GM23248 (cell line): ENCODE results near the gene ZFY. TPM values are rescaled to one million over a fixed set of nuclear protein-coding genes. Genes with fewer than 3 reads are reported as not detected.

Experiments used
- DNase-seq: peaks from one replicate; pipeline ENCODE4 v3.0.0-alpha.2; 2015
- H2AFZ ChIP-seq: fragments of 200-600 bp; sonication (generic); 2 replicates; pipeline ENCODE4 v1.6.1; 2016; ENCODE audit warnings: antibody characterized with exemption
- H3F3A ChIP-seq: fragments of 200-600 bp; sonication (generic); 2 replicates; pipeline ENCODE4 v1.6.1; 2016; ENCODE audit warnings: mild to moderate bottlenecking, antibody characterized with exemption, mixed run types; ENCODE audit not compliant: insufficient read depth
- H3K27ac ChIP-seq: fragments of 200-600 bp; sonication (generic); 2 replicates; pipeline ENCODE4 v1.5.1; 2016; ENCODE audit warnings: mild to moderate bottlenecking
- H3K27me3 ChIP-seq: fragments of 200-600 bp; sonication (generic); replicated peaks from 2 replicates; pipeline ENCODE4 v1.6.1; 2016; ENCODE audit warnings: mild to moderate bottlenecking; ENCODE audit not compliant: insufficient read depth
- H3K36me3 ChIP-seq: fragments of 200-600 bp; sonication (generic); 2 replicates; pipeline ENCODE4 v1.6.1; 2016; ENCODE audit warnings: low read depth, mild to moderate bottlenecking
- H3K4me1 ChIP-seq: fragments of 200-600 bp; sonication (generic); 2 replicates; pipeline ENCODE4 v1.6.1; 2016; ENCODE audit warnings: mild to moderate bottlenecking; ENCODE audit not compliant: insufficient read depth
- H3K4me2 ChIP-seq: fragments of 200-600 bp; sonication (generic); one replicate; pipeline ENCODE4 v1.6.1; 2016; ENCODE audit warnings: mild to moderate bottlenecking; ENCODE audit not compliant: unreplicated experiment
- H3K4me3 ChIP-seq: fragments of 200-600 bp; sonication (generic); 2 replicates; pipeline ENCODE4 v1.5.1; 2016; ENCODE audit warnings: mild to moderate bottlenecking
- H3K79me2 ChIP-seq: fragments of 200-600 bp; sonication (generic); 2 replicates; pipeline ENCODE4 v1.6.1; 2016; ENCODE audit warnings: mild to moderate bottlenecking; ENCODE audit not compliant: insufficient read depth
- H3K9ac ChIP-seq: fragments of 200-600 bp; sonication (generic); 2 replicates; pipeline ENCODE4 v1.6.1; 2016; ENCODE audit warnings: mild to moderate bottlenecking
- H3K9me2 ChIP-seq: fragments of 200-600 bp; sonication (generic); 2 replicates; pipeline ENCODE4 v1.6.1; 2016; ENCODE audit warnings: mixed run types, mild to moderate bottlenecking, moderate library complexity; ENCODE audit not compliant: insufficient read depth
- H3K9me3 ChIP-seq: fragments of 200-600 bp; sonication (generic); one replicate; pipeline ENCODE4 v1.6.1; 2017; ENCODE audit warnings: low read depth
- H4K20me1 ChIP-seq: fragments of 200-600 bp; sonication (generic); 2 replicates; pipeline ENCODE4 v1.6.0; 2016; ENCODE audit not compliant: insufficient read depth
- EZH2 ChIP-seq: fragments of 200-600 bp; sonication (generic); IDR thresholded peaks from 2 replicates; pipeline ENCODE4 v1.6.1; 2018; ENCODE audit warnings: antibody characterized with exemption, mild to moderate bottlenecking; ENCODE audit not compliant: insufficient read depth, poor library complexity, severe bottlenecking
- EZH2phosphoT487 ChIP-seq: fragments of 200-600 bp; sonication (generic); IDR thresholded peaks from 2 replicates; pipeline ENCODE4 v1.6.1; 2018; ENCODE audit warnings: antibody characterized with exemption, moderate library complexity, mild to moderate bottlenecking, low read depth; ENCODE audit not compliant: insufficient read depth
- WGBS, 2 experiments: methylation state at CpG; one replicate each; pipeline ENCODE4 v1.1.6; 2015 to 2017; ENCODE audit warnings: low lambda C conversion rate in 2 of 2, low coverage in 1 of 2; ENCODE audit errors: missing lambda C conversion rate in 2 of 2; 5-methylcytosine and 5-hydroxymethylcytosine counted together
- in situ Hi-C: fragments of 300-500 bp; cut with MboI; formaldehyde crosslinking; loops from 2 replicates; pipeline ENCODE4 v1.15.0; 2020
- polyA plus RNA-seq: library from polyadenylated mRNA; unstranded; fragments of >200 nt; fragmentation: Nextera tagmentation; extraction: Ambion mirVana; gene quantifications from 2 replicates; pipeline ENCODE4 v1.2.1, GENCODE V29; 2016
- total RNA-seq: library from RNA; depleted of rRNA; stranded (reverse); fragments of >200 nt; shearing (Covaris generic); gene quantifications from 2 replicates; pipeline ENCODE4 v1.2.3, GENCODE V29; 2014

ZFY gene
- total and polyA plus RNA-seq, 2 experiments from 2014 or later: 10.0 to 14.6 TPM

- Histone ChIP-seq H3K4me3 (no peak overlapping the region), H3K27me3 (no peaks in the 10 kb centered on the region), H4K20me1 (peaks cover 5% of the 10 kb centered on the region; the same call in 1 of the 2 replicates), H3K27ac (no peak overlapping the region), H3K4me2 (no peak overlapping the region), H3F3A (no peaks in the 10 kb centered on the region), H2AFZ (no peak overlapping the region), H3K9me2 (no peaks in the 10 kb centered on the region), H3K9me3 (no peaks in the 10 kb centered on the region), H3K9ac (no peak overlapping the region), H3K36me3 (no peaks in the 10 kb centered on the region), H3K4me1 (no peaks in the 10 kb centered on the region), H3K79me2 (peaks cover 100% of the 10 kb centered on the region)
- WGBS, 2 experiments: 81 to 82% methylated on average over 3 of the region's 3 CpGs
- no peak for DNase-seq
- in situ Hi-C loops: no loop called here
- TF ChIP-seq EZH2 (no peak), EZH2phosphoT487 (no peak)
Measured at GRCh38 chrY:2955561-2955960, 20.4 kb downstream of the ZFY start.

GRCh38 chrY:2962061-2962460 lies 26.9 kb downstream of the ZFY start:
- no peak for DNase-seq
- Histone ChIP-seq H3K9ac (no peak overlapping the region), H3K4me3 (no peak overlapping the region), H2AFZ (no peak overlapping the region), H3K4me2 (no peak overlapping the region), H3K27ac (no peak overlapping the region), H3K4me1 (0 out of 2 replicates have a peak, but pooled peaks cover 7% of the 10 kb centered on the region), H3F3A (no peaks in the 10 kb centered on the region), H3K9me2 (no peaks in the 10 kb centered on the region), H3K79me2 (peaks cover 96% of the 10 kb centered on the region), H3K36me3 (peaks cover 7% of the 10 kb centered on the region; the same call in 1 of the 2 replicates), H3K9me3 (no peaks in the 10 kb centered on the region), H3K27me3 (no peaks in the 10 kb centered on the region), H4K20me1 (no peaks in the 10 kb centered on the region)
- 98 to 100% methylated on average over 2 of the region's 2 CpGs for WGBS, 2 experiments
- in situ Hi-C loops: no loop called here
- TF ChIP-seq EZH2phosphoT487 (no peak), EZH2 (no peak)

GRCh38 chrY:2964814-2965213 lies 29.6 kb downstream of the ZFY start:
- TF ChIP-seq EZH2: no peak
- TF ChIP-seq EZH2phosphoT487: no peak
- in situ Hi-C loops: no loop called here
- no peak overlapping the region for H3K9ac ChIP-seq
- H3K79me2 ChIP-seq: peaks cover 96% of the 10 kb centered on the region
- H3K4me3 ChIP-seq: no peak overlapping the region
- H2AFZ ChIP-seq: no peak overlapping the region
- H3K4me2 ChIP-seq: no peak overlapping the region
- H3F3A ChIP-seq: no peaks in the 10 kb centered on the region
- no peaks in the 10 kb centered on the region for H4K20me1 ChIP-seq
- 0 out of 2 replicates have a peak, but pooled peaks cover 7% of the 10 kb centered on the region for H3K4me1 ChIP-seq
- H3K27me3 ChIP-seq: no peaks in the 10 kb centered on the region
- no peak for DNase-seq
- no peaks in the 10 kb centered on the region for H3K9me2 ChIP-seq
- H3K36me3 ChIP-seq: peaks cover 7% of the 10 kb centered on the region; the same call in 1 of the 2 replicates
- WGBS, 2 experiments: 80 to 83% methylated on average over 1 of the region's 1 CpG
- no peaks in the 10 kb centered on the region for H3K9me3 ChIP-seq
- H3K27ac ChIP-seq: no peak overlapping the region

DNA sequence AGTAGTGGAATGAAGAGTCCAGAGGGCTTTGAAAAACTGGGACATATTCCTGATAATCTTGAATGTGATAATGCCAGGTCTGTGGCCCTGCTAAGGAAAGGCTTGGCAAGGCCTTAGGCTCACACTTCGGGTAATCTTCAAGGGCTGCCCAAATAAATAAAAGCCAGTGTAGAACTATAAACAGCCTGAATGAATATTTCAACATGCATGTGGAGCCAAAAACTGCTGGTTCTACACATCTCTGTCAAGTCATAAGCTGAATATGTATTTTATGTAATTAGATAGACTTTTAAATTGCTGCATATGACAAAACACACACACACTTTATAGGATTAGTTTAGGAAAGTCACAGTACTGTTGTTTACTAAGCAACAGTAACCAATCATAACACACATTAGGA lies 30.4 kb downstream of the ZFY start:
- H3K4me2 ChIP-seq: no peak overlapping the region
- H3K27ac ChIP-seq: no peak overlapping the region
- in situ Hi-C loops: no loop called here
- H3K27me3 ChIP-seq: no peaks in the 10 kb centered on the region
- H4K20me1 ChIP-seq: peaks cover 5% of the 10 kb centered on the region; the same call in 1 of the 2 replicates
- H3F3A ChIP-seq: no peaks in the 10 kb centered on the region
- H3K36me3 ChIP-seq: peaks cover 7% of the 10 kb centered on the region; the same call in 1 of the 2 replicates
- H3K9me2 ChIP-seq: no peaks in the 10 kb centered on the region
- no peak overlapping the region for H2AFZ ChIP-seq
- H3K4me3 ChIP-seq: no peak overlapping the region
- H3K9ac ChIP-seq: no peak overlapping the region
- TF ChIP-seq EZH2phosphoT487: no peak
- no peak for TF ChIP-seq EZH2
- 21 to 24% methylated on average over 1 of the region's 1 CpG for WGBS, 2 experiments
- H3K79me2 ChIP-seq: peaks cover 96% of the 10 kb centered on the region
- no peak for DNase-seq
- H3K9me3 ChIP-seq: no peaks in the 10 kb centered on the region
- 0 out of 2 replicates have a peak, but pooled peaks cover 7% of the 10 kb centered on the region for H3K4me1 ChIP-seq

DNA sequence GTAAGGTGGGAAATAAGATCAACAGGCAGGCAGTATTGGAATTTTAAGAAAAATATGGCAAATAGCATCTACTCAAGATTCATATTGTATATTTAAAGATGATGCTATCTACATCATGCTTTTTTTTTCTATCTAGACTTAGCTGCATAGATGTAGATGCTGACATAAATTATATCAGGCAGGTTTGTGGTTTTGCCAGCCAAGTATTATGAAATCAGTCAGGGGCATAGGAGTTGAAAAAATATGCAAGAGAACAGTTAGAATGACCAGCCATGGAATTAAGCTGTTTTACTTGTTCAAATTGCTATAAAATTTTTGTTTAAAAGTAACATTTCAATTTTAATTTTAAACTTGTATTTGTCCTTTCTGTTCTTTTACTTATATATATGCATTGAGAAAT lies 34.4 kb downstream of the ZFY start:
- no peak overlapping the region for H3K4me2 ChIP-seq
- no peaks in the 10 kb centered on the region for H3K36me3 ChIP-seq
- H2AFZ ChIP-seq: no peak overlapping the region
- no peaks in the 10 kb centered on the region for H3K27me3 ChIP-seq
- in situ Hi-C loops: no loop called here
- H3K79me2 ChIP-seq: peaks cover 98% of the 10 kb centered on the region
- DNase-seq: peak; percentile 7
- peaks cover 5% of the 10 kb centered on the region; the same call in 1 of the 2 replicates for H4K20me1 ChIP-seq
- TF ChIP-seq EZH2 (no peak), EZH2phosphoT487 (no peak)
- H3K9me3 ChIP-seq: no peaks in the 10 kb centered on the region
- H3F3A ChIP-seq: no peaks in the 10 kb centered on the region
- H3K9me2 ChIP-seq: no peaks in the 10 kb centered on the region
- H3K4me3 ChIP-seq: no peak overlapping the region
- H3K27ac ChIP-seq: no peak overlapping the region
- no peak overlapping the region for H3K9ac ChIP-seq
- H3K4me1 ChIP-seq: no peaks in the 10 kb centered on the region
